HG03378 (cell line): ENCODE measurements around the gene ALG9.

Experiments
- ATAC-seq: cut with Tn5 transposase; IDR thresholded peaks from one replicate; pipeline ENCODE4 v1.9.1; 2021; ENCODE audit warnings: mild to moderate bottlenecking, moderate library complexity; ENCODE audit not compliant: unreplicated experiment

The ALG9 gene

DNA sequence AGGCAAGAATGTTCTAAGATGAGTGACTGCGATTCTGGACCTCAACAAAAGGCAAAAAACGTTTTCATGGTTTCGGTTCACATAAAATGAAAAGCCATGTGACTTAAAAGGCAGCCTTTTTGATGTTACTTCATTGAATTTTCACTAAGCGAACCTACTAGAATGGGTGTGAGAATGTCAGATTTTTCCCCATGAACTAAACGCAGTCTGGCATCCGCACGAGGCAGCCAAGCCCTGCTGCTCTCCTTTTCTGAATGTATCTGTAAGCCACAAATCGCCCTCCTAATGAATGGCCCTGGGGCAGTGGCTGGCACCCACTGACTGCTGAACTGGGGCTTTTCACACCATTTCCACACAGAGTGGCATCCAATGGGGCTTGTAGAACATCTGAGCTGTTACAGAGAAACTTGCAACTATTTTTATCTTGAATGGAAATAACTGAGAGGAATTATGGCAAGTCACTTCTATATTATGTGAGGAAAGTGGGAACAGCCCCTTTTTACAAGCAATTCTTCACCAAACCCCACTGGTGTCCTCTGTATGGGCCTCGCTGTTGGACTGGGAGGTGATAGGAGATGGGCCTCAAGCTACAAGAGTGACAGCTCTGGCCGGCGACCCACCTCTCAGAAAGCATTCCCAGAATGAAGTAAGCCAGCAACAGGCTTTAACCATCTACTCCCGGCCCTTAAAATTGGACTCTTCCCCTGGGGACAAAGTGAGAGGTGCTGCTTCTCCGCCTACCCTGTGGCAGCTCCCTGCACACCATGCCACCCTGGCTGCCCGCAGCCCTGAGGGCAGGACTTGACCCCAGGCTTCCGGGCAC lies 134.5 kb downstream of the ALG9 start:
- ATAC-seq = no peak
